M059J (cell line): ENCODE results near the gene ZNF74. TPM values are rescaled to one million over a fixed set of nuclear protein-coding genes. Genes with fewer than 3 reads are reported as not detected.
"Not testable (repeated sequence)": the region's sequence is repeated elsewhere in the genome, so short reads cannot be mapped to it uniquely, and the experiment has no call there.

Source experiments
- DNase-seq: peaks from one replicate; pipeline ENCODE4 v3.0.0-alpha.2; 2012; ENCODE audit warnings: low read depth
- total RNA-seq: library from RNA; depleted of rRNA; stranded (reverse); fragments of >200 nt; shearing (Covaris generic); gene quantifications from 2 replicates; pipeline ENCODE4 v1.2.3, GENCODE V29; 2014; rRNA removed

The ZNF74 gene
- total RNA-seq, 1 experiment from 2014 or later = 8.3 TPM

GRCh38 chr22:20446383-20446970, 52.5 kb downstream of the ZNF74 start:
- DNase-seq = no peak

- DNase-seq = no peak
Measured at GRCh38 chr22:20448630-20449029, 54.7 kb downstream of the ZNF74 start.

GRCh38 chr22:20449819-20450550, 56.0 kb downstream of the ZNF74 start:
- DNase-seq = no peak

DNA sequence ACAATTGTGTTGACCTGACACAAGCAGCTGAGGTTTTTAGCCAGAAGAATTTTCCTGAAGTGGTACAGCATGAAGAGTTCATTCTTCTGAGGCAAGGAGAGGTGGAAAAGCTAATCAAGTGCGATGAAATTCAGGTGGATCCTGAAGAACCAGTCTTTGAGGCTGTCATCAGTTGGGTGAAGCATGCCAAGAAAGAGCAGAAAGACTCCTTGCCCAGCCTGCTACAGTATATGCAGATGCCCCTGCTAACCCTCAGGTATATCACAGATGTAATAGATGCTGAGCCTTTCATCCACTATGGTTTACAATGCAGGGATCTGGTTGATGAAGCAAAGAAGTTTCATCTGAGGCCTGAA, 56.6 kb downstream of the ZNF74 start:
- no peak for DNase-seq

GRCh38 chr22:20451129-20451778, 57.3 kb downstream of the ZNF74 start:
- DNase-seq = not testable (repeated sequence)

DNA sequence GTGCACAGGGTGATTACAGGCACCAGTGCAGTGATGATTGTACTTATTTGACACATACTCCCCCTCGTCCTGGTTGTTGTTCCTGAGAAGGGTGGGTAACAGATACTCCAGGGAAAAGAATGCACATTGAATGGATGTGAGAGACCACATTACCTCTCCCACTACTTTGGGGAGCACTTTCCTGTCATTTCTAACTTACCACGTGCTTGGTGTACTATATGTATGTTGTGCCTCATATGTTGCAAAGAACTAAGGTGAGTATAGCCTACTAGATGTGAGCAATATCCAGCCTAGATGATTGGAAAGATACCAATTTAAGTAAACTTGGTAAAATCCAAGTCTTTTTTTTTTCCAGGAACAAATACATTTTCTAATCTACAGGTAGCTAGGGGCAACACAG, 58.0 kb downstream of the ZNF74 start:
- no peak for DNase-seq

GRCh38 chr22:20453222-20453621, 59.3 kb downstream of the ZNF74 start:
- no peak for DNase-seq

DNA sequence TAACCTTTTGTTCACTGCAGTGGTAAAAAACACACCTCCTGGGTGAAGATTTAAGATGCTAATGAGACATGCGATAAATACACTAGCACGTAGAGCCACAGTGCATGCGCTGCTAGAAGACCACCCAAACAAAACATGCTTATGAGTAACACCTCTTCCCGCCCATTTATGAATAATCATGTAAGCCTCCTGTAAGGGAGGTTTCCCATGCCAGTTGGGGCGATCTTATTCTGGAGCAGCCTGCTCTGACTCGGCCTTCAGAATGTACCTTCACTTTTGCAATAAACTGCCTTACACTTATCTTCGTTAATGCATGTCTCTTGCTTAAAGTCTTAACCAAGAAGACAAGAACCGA, 61.7 kb downstream of the ZNF74 start:
- no peak for DNase-seq

- DNase-seq = peak; percentile 50
Measured at GRCh38 chr22:20456064-20456721, 62.2 kb downstream of the ZNF74 start.

DNA sequence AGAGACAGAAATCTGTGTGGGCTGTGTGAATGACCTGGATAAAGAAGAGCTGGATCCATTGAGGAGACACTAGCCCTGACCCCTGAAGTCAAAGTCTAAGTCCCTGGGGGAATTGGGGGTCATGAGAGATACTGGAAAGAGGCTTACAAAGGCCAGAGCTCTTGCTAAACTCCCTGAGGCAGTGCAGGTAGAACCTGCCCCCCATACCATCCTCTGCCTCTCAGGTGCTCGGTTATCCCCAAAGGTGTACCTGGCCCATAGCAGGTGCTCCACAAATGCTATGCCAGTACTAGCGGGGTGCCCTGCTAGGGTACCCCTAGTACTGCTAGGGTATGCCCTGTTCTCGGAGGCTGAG, 62.7 kb downstream of the ZNF74 start:
- no peak for DNase-seq

DNA sequence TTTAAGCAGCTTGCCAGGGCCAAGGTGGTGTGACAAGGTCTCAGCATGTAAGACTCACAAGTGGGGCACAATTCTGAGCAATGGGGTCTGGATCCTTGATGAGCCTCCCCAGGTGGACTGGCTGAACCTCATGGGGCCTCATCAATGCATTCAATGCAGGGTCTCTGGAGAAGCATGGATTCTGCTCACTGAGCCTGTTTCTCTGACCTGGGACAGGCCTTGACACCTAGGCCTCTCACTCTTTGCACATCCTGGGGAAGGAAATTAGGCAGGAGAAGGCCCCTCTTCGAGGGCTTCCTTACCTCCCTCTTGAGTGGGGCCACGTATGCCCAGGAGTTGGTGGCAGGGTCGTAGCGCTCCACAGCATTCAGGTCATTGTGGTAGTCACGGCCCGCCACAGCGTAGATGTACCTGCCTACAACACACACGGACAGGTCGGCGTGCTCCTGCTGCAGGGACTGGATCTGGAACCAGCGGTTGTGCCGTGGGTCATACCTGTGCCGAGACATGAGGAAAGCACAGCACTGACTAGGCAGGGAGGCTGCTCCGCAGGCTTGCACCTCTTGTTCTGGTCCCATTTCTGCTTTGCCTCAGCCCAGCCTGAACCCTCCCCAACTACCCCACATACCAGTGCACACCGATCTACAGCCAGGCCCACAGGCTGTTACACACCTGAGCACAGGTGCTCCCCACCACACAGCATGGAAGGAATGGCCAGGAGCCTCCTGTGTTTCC, 63.7 kb downstream of the ZNF74 start:
- DNase-seq = no peak

Other genes starting within 250 kb of the ZNF74 start
- gene CCDC188, start 243.1 kb upstream of the ZNF74 start, total RNA-seq = 0.69 TPM in 1 of 2 replicates, not detected in the other
- 1.7 and 2.4 TPM in 2 replicates for gene RTN4R, start 125.8 kb upstream of the ZNF74 start, total RNA-seq
- 52.1 and 52.2 TPM in 2 replicates for gene DGCR6L, start 74.1 kb upstream of the ZNF74 start, total RNA-seq
- 10.3 and 24.3 TPM in 2 replicates for gene SCARF2, start 43.7 kb downstream of the ZNF74 start, total RNA-seq
- gene KLHL22, start 101.6 kb downstream of the ZNF74 start, total RNA-seq = 17.5 and 21.2 TPM in 2 replicates
- 22.3 and 27.9 TPM in 2 replicates for gene MED15, start 113.5 kb downstream of the ZNF74 start, total RNA-seq